Measurements from ENCODE around the gene NCAN.

DNA sequence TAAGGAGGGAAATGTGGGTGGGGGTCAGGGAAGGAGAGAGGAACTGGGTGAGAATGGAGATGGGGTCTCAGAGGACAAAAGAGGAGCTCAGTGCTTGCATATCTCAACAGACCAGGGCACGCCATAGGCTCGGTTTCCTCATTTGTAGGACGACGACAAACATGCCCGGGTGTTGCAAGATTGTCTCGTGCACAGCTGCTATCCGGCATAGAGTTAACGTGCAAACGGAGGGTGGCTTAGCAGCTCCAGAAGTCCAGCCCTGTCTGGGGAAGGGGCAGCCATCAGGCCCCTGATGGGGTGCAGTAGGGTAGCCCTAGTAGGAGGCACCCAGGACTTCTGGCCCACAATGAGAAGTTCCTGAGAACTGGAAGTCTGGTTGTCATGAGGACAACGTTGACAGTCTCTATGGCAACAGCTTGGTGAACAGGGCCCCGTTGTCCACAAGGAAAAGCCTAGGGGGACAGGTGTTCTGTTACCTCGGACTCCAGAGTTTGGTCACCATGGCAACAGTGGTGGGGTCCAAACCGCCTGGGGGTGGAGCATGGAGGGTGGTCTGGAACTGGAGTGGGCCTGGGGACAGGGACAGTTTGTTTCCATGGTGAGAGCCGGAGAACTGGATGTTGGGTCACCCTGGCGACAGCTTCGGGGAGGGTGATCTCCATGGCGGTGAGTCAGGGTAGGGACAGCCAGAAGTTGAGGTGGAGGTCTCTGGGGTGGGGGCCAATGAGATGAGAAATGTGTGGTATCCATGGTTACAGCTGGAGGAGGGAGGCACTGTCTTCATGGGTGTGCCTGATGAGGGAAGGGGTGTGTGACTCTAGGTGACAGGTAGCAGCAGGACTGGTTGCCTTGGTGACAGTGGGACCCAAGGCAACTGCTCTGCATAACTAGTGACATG, 44.6 kb downstream of the NCAN start:
- TF ChIP-seq, protein P1, sequence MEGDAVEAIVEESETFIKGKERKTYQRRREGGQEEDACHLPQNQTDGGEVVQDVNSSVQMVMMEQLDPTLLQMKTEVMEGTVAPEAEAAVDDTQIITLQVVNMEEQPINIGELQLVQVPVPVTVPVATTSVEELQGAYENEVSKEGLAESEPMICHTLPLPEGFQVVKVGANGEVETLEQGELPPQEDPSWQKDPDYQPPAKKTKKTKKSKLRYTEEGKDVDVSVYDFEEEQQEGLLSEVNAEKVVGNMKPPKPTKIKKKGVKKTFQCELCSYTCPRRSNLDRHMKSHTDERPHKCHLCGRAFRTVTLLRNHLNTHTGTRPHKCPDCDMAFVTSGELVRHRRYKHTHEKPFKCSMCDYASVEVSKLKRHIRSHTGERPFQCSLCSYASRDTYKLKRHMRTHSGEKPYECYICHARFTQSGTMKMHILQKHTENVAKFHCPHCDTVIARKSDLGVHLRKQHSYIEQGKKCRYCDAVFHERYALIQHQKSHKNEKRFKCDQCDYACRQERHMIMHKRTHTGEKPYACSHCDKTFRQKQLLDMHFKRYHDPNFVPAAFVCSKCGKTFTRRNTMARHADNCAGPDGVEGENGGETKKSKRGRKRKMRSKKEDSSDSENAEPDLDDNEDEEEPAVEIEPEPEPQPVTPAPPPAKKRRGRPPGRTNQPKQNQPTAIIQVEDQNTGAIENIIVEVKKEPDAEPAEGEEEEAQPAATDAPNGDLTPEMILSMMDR (optimal IDR thresholded peaks at IDR 0.05 in 1 of 3, IDR thresholded peaks at IDR 0.05 in 1 of 3, conservative IDR thresholded peaks at IDR 0.05 in 1 of 3; ENCODE audit: extremely low read depth in 1 of 3, insufficient read depth in 2 of 3, low read length in 3 of 3) = no peak
- no peak for TF ChIP-seq EZH2 (IDR thresholded peaks at IDR 0.05; ENCODE audit: low read length)

All from keratinocyte (primary cell).